ENCODE results near the gene POU2F1.
A peak's percentile ranks its signal among the peaks of the same experiment; 100 is the strongest.

The POU2F1 gene

GRCh38 chr1:167440345-167440744, 219.7 kb downstream of the POU2F1 start:
- Mint-ChIP-seq H3K9me3 (peaks cover 12% of the 10 kb centered on the region), H3K27ac (no peak overlapping the region), H3K4me1 (peaks cover 19% of the 10 kb centered on the region), H3K36me3 (ENCODE audit: low read depth) (peaks cover 5% of the 10 kb centered on the region), H3K4me3 (peak overlapping the region; percentile 68), H3K27me3 (ENCODE audit: low read depth, poor library complexity) (peaks cover 38% of the 10 kb centered on the region)
- DNase-seq = no peak
- no peak for TF ChIP-seq CTCF (IDR thresholded peaks at IDR 0.05)

- Mint-ChIP-seq H3K4me3 (no peak overlapping the region), H3K4me1 (peaks cover 19% of the 10 kb centered on the region), H3K27me3 (ENCODE audit: low read depth, poor library complexity) (peaks cover 34% of the 10 kb centered on the region), H3K9me3 (peaks cover 7% of the 10 kb centered on the region), H3K27ac (no peak overlapping the region), H3K36me3 (ENCODE audit: low read depth) (peaks cover 5% of the 10 kb centered on the region)
- DNase-seq = no peak
- no peak for TF ChIP-seq CTCF (IDR thresholded peaks at IDR 0.05)
These were observed 220.1 kb downstream of the POU2F1 start for GRCh38 chr1:167440776-167441175.

GRCh38 chr1:167441222-167441621, 220.5 kb downstream of the POU2F1 start:
- Mint-ChIP-seq H3K9me3 (peaks cover 3% of the 10 kb centered on the region), H3K4me3 (no peak overlapping the region), H3K27ac (no peak overlapping the region), H3K36me3 (ENCODE audit: low read depth) (peaks cover 3% of the 10 kb centered on the region), H3K27me3 (ENCODE audit: low read depth, poor library complexity) (peaks cover 34% of the 10 kb centered on the region), H3K4me1 (peaks cover 19% of the 10 kb centered on the region)
- DNase-seq = no peak
- no peak for TF ChIP-seq CTCF (IDR thresholded peaks at IDR 0.05)

GRCh38 chr1:167442142-167442848, 221.6 kb downstream of the POU2F1 start:
- peaks cover 37% of the 10 kb centered on the region for H3K27me3 Mint-ChIP-seq (ENCODE audit: low read depth, poor library complexity)
- no peaks in the 10 kb centered on the region for H3K36me3 Mint-ChIP-seq (ENCODE audit: low read depth)
- H3K27ac Mint-ChIP-seq = no peak overlapping the region
- H3K4me3 Mint-ChIP-seq = no peak overlapping the region
- H3K9me3 Mint-ChIP-seq = no peaks in the 10 kb centered on the region
- DNase-seq = peak; percentile 88
- peaks cover 19% of the 10 kb centered on the region for H3K4me1 Mint-ChIP-seq
- TF ChIP-seq CTCF (IDR thresholded peaks at IDR 0.05) = peak; percentile 81

- peaks cover 19% of the 10 kb centered on the region for H3K4me1 Mint-ChIP-seq
- H3K4me3 Mint-ChIP-seq = no peak overlapping the region
- no peak for TF ChIP-seq CTCF (IDR thresholded peaks at IDR 0.05)
- H3K36me3 Mint-ChIP-seq (ENCODE audit: low read depth) = no peaks in the 10 kb centered on the region
- no peak overlapping the region for H3K27ac Mint-ChIP-seq
- DNase-seq = no peak
- no peaks in the 10 kb centered on the region for H3K9me3 Mint-ChIP-seq
- H3K27me3 Mint-ChIP-seq (ENCODE audit: low read depth, poor library complexity) = peaks cover 31% of the 10 kb centered on the region
These were observed 222.3 kb downstream of the POU2F1 start for GRCh38 chr1:167442854-167443565.

Data from nephron progenitor cell (in vitro differentiated cells).